Loucy (cell line): ENCODE results near the gene NBAS.
"Not testable (repeated sequence)": the region's sequence is repeated elsewhere in the genome, so short reads cannot be mapped to it uniquely, and the experiment has no call there.

Experiments
- H2AFZ ChIP-seq: fragments of 200-600 bp; sonication (generic); 2 replicates; pipeline ENCODE4 v1.6.0; 2016; ENCODE audit warnings: antibody characterized with exemption, mild to moderate bottlenecking, low read length, moderate library complexity
- H3F3A ChIP-seq: fragments of 200-600 bp; 2 replicates; pipeline ENCODE4 v1.6.0; 2016; ENCODE audit warnings: antibody characterized with exemption, low read depth, mild to moderate bottlenecking
- H3K27me3 ChIP-seq: fragments of 200-600 bp; sonication (generic); 2 replicates; pipeline ENCODE4 v1.6.1; 2014; ENCODE audit warnings: low read length, mild to moderate bottlenecking; ENCODE audit not compliant: insufficient read depth, poor library complexity, severe bottlenecking
- H3K36me3 ChIP-seq: fragments of 200-600 bp; sonication (generic); 2 replicates; pipeline ENCODE4 v1.6.1; 2016; ENCODE audit warnings: low read length; ENCODE audit not compliant: insufficient read depth
- H3K4me1 ChIP-seq: fragments of 200-600 bp; sonication (generic); 2 replicates; pipeline ENCODE4 v1.5.1; 2014; ENCODE audit warnings: low read length, mild to moderate bottlenecking; ENCODE audit not compliant: insufficient read depth, poor library complexity, severe bottlenecking
- H3K4me2 ChIP-seq: fragments of 200-600 bp; sonication (generic); 2 replicates; pipeline ENCODE4 v1.6.0; 2014; ENCODE audit warnings: antibody characterized with exemption, low read length, low read depth, mild to moderate bottlenecking; ENCODE audit not compliant: poor library complexity, severe bottlenecking
- H3K4me3 ChIP-seq: fragments of 200-600 bp; sonication (generic); 2 replicates; pipeline ENCODE4 v1.5.1; 2014; ENCODE audit warnings: low read length, mild to moderate bottlenecking, mixed read lengths; ENCODE audit not compliant: poor library complexity, severe bottlenecking
- H3K79me2 ChIP-seq: fragments of 200-600 bp; sonication (generic); 2 replicates; pipeline ENCODE4 v1.6.1; 2014; ENCODE audit warnings: low read length; ENCODE audit not compliant: insufficient read depth
- H3K9ac ChIP-seq: fragments of 200-600 bp; sonication (generic); 2 replicates; pipeline ENCODE4 v1.6.0; 2014; ENCODE audit warnings: mild to moderate bottlenecking, low read depth, low read length, moderate library complexity; ENCODE audit not compliant: poor library complexity, severe bottlenecking
- H3K9me2 ChIP-seq: fragments of 200-600 bp; sonication (generic); replicated peaks from 2 replicates; pipeline ENCODE4 v1.6.1; 2016; ENCODE audit warnings: low read depth, low read length, mixed read lengths
- H3K9me3 ChIP-seq: fragments of 200-600 bp; sonication (generic); 2 replicates; pipeline ENCODE4 v1.6.1; 2014; ENCODE audit warnings: mild to moderate bottlenecking, antibody characterized with exemption, low read length, low read depth; ENCODE audit not compliant: insufficient read depth
- H4K20me1 ChIP-seq: fragments of 200-600 bp; sonication (generic); 2 replicates; pipeline ENCODE4 v1.6.0; 2014; ENCODE audit warnings: antibody characterized with exemption, low read length, mild to moderate bottlenecking; ENCODE audit not compliant: insufficient read depth, poor library complexity, severe bottlenecking
- EZH2phosphoT487 ChIP-seq: fragments of 200-600 bp; IDR thresholded peaks from 2 replicates; pipeline ENCODE4 v1.6.1; 2018; ENCODE audit warnings: antibody characterized with exemption, mild to moderate bottlenecking, moderate library complexity, borderline replicate concordance
- TF ChIP-seq, protein P1 (sequence below): fragments of 200-600 bp; sonication (generic); conservative IDR thresholded peaks from 2 replicates; pipeline ENCODE4 v1.5.1; 2014; ENCODE audit warnings: mild to moderate bottlenecking, antibody characterized with exemption, low read length

Gene NBAS

GRCh38 chr2:15220603-15221002 is 340.5 kb downstream of the NBAS start:
- Histone ChIP-seq H3K9me2 (no peaks in the 10 kb centered on the region), H4K20me1 (no peaks in the 10 kb centered on the region), H3K4me3 (no peak overlapping the region), H3K4me2 (no peak overlapping the region), H3K36me3 (peaks cover 41% of the 10 kb centered on the region; the same call in 1 of the 2 replicates), H3K79me2 (no peaks in the 10 kb centered on the region), H3F3A (no peaks in the 10 kb centered on the region), H3K9me3 (no peaks in the 10 kb centered on the region), H3K9ac (no peak overlapping the region), H3K27me3 (no peaks in the 10 kb centered on the region), H3K4me1 (peaks cover 12% of the 10 kb centered on the region), H2AFZ (no peak overlapping the region)
- TF ChIP-seq, protein P1, sequence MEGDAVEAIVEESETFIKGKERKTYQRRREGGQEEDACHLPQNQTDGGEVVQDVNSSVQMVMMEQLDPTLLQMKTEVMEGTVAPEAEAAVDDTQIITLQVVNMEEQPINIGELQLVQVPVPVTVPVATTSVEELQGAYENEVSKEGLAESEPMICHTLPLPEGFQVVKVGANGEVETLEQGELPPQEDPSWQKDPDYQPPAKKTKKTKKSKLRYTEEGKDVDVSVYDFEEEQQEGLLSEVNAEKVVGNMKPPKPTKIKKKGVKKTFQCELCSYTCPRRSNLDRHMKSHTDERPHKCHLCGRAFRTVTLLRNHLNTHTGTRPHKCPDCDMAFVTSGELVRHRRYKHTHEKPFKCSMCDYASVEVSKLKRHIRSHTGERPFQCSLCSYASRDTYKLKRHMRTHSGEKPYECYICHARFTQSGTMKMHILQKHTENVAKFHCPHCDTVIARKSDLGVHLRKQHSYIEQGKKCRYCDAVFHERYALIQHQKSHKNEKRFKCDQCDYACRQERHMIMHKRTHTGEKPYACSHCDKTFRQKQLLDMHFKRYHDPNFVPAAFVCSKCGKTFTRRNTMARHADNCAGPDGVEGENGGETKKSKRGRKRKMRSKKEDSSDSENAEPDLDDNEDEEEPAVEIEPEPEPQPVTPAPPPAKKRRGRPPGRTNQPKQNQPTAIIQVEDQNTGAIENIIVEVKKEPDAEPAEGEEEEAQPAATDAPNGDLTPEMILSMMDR, result no peak
- TF ChIP-seq EZH2phosphoT487, result no peak

DNA sequence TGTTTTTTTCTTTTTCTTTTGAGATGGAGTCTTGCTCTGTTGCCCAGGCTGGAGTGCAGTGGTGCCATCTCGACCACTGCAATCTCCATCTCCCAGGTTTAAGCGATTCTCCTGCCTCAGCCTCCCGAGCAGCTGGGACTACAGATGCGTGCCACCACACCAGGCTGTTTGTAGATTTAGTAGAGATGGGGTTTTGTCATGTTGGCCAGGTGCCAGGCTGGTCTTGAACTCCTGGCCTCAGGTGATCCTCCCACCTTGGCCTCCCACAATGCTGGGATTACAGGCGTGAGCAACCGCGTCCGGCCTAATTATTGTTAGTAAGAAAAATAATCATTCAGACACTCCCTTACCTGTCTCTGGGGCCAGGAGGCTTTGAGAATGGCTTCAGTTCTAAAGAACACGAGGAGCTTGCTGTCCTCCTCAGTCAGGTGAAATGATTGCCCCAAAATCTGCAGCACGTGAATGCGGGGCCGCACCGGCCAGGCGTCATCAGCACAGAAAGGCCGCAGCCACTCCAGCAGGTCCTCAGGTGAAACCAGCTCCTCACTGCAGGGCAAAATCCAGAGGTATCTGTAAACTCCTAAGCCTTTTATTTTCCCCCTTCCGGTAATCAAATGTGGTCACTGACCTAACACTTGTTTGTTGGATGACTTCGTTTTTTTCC is 342.6 kb downstream of the NBAS start:
- no peak overlapping the region for H3K4me3 ChIP-seq
- no peaks in the 10 kb centered on the region for H3K79me2 ChIP-seq
- no peak for TF ChIP-seq EZH2phosphoT487
- TF ChIP-seq, protein P1, result no peak
- H3K4me1 ChIP-seq, result peaks cover 12% of the 10 kb centered on the region
- no peaks in the 10 kb centered on the region for H4K20me1 ChIP-seq
- H3K9ac ChIP-seq, result no peak overlapping the region
- H3K4me2 ChIP-seq, result no peak overlapping the region
- no peaks in the 10 kb centered on the region for H3K9me3 ChIP-seq
- no peaks in the 10 kb centered on the region for H3K9me2 ChIP-seq
- peaks cover 42% of the 10 kb centered on the region; the same call in 1 of the 2 replicates for H3K36me3 ChIP-seq
- no peaks in the 10 kb centered on the region for H3F3A ChIP-seq
- no peak overlapping the region for H2AFZ ChIP-seq
- no peaks in the 10 kb centered on the region for H3K27me3 ChIP-seq

DNA sequence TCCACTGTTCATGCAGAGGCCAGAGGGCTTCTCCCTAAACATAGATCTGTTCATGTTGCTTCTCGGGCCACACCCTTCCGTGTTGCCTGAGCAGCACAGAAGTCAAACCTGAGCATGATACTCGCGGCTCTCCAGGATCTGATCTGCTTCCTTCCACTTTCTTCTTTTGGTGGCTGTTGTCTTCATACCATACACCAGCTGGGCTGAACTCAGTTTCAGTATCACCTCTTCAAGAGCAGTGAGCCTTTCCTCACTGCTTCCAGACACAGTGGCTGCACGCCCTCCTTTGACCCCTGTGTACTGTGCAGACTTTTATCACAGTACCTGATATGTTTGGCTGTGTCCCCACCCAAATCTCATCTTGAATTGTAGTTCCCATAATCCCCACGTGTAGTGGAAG is 348.9 kb downstream of the NBAS start:
- no peaks in the 10 kb centered on the region for H3K9me2 ChIP-seq
- no peak for TF ChIP-seq EZH2phosphoT487
- TF ChIP-seq, protein P1, result no peak
- H3K27me3 ChIP-seq, result no peaks in the 10 kb centered on the region
- H3F3A ChIP-seq, result no peaks in the 10 kb centered on the region
- H3K79me2 ChIP-seq, result no peaks in the 10 kb centered on the region
- H3K4me1 ChIP-seq, result no peaks in the 10 kb centered on the region
- H3K9me3 ChIP-seq, result 0 out of 2 replicates have a peak, but pooled peaks cover 10% of the 10 kb centered on the region
- no peaks in the 10 kb centered on the region for H4K20me1 ChIP-seq
- H3K4me3 ChIP-seq, result no peak overlapping the region
- no peak overlapping the region for H3K4me2 ChIP-seq
- H3K36me3 ChIP-seq, result peaks cover 60% of the 10 kb centered on the region; the same call in 1 of the 2 replicates
- no peak overlapping the region for H2AFZ ChIP-seq
- no peak overlapping the region for H3K9ac ChIP-seq

GRCh38 chr2:15210542-15210941 is 350.6 kb downstream of the NBAS start:
- H3K36me3 ChIP-seq, result peaks cover 53% of the 10 kb centered on the region; the same call in 1 of the 2 replicates
- not testable (repeated sequence) for H4K20me1 ChIP-seq, H3K4me1 ChIP-seq, H3K9me2 ChIP-seq, H3K27me3 ChIP-seq, H3K4me3 ChIP-seq, H3K9ac ChIP-seq, H3F3A ChIP-seq, H3K79me2 ChIP-seq, H2AFZ ChIP-seq, H3K4me2 ChIP-seq
- H3K9me3 ChIP-seq, result 0 out of 2 replicates have a peak, but pooled peaks cover 10% of the 10 kb centered on the region
